Measurements from ENCODE around the gene WASF2. TPM values are rescaled to one million over a fixed set of nuclear protein-coding genes. Genes with fewer than 3 reads are reported as not detected.

The WASF2 gene
- total RNA-seq, 1 experiment from 2014 or later = 20.7 TPM

- Histone ChIP-seq H4K20me1 (ENCODE audit: low read length) (no peaks in the 10 kb centered on the region), H3K27ac (ENCODE audit: low read length) (no peak overlapping the region), H3K9ac (ENCODE audit: low read length) (no peak overlapping the region), H3K4me3 (ENCODE audit: low read length) (no peak overlapping the region), H3K9me2 (replicated peaks; ENCODE audit: low read length) (no peaks in the 10 kb centered on the region), H3K36me3 (ENCODE audit: low read depth, low read length) (peaks cover 12% of the 10 kb centered on the region), H2AFZ (ENCODE audit: low read length) (no peak overlapping the region), H3K79me2 (ENCODE audit: low read length) (peaks cover 10% of the 10 kb centered on the region), H3K9me3 (ENCODE audit: low read length) (no peaks in the 10 kb centered on the region), H3F3A (ENCODE audit: low read length, unreplicated experiment) (no peaks in the 10 kb centered on the region), H3K27me3 (ENCODE audit: low read length) (no peaks in the 10 kb centered on the region), H3K4me2 (ENCODE audit: low read length) (no peak overlapping the region), H3K4me1 (ENCODE audit: insufficient read depth, low read length) (peaks cover 6% of the 10 kb centered on the region)
- ChIA-PET CTCF (no interaction called here), POLR2A (ENCODE audit: unreplicated experiment) (no interaction called here)
- DNase-seq (no peak), ATAC-seq (no peak)
- BruUV-seq (replicated peaks) = no TSS peak
- TF ChIP-seq EZH2phosphoT487 (IDR thresholded peaks at IDR 0.05; ENCODE audit: borderline replicate concordance, low read length) (no peak), EZH2 (IDR thresholded peaks at IDR 0.05; ENCODE audit: low read length, unreplicated experiment) (no peak), CTCF (conservative IDR thresholded peaks at IDR 0.05; ENCODE audit: low read depth, low read length) (no peak)
- intact Hi-C loops (cut with micrococcal nuclease) = no loop called here
Measured at GRCh38 chr1:27360159-27361043, 129.6 kb downstream of the WASF2 start.

GRCh38 chr1:27359822-27360158, 130.2 kb downstream of the WASF2 start:
- H2AFZ ChIP-seq (ENCODE audit: low read length) = no peak overlapping the region
- no peak for ATAC-seq
- CTCF ChIA-PET = no interaction called here
- peaks cover 5% of the 10 kb centered on the region for H3K79me2 ChIP-seq (ENCODE audit: low read length)
- TF ChIP-seq CTCF (conservative IDR thresholded peaks at IDR 0.05; ENCODE audit: low read depth, low read length) = no peak
- TF ChIP-seq EZH2 (IDR thresholded peaks at IDR 0.05; ENCODE audit: low read length, unreplicated experiment) = no peak
- TF ChIP-seq EZH2phosphoT487 (IDR thresholded peaks at IDR 0.05; ENCODE audit: borderline replicate concordance, low read length) = no peak
- H3K9me3 ChIP-seq (ENCODE audit: low read length) = no peaks in the 10 kb centered on the region
- no peaks in the 10 kb centered on the region for H4K20me1 ChIP-seq (ENCODE audit: low read length)
- no peaks in the 10 kb centered on the region for H3F3A ChIP-seq (ENCODE audit: low read length, unreplicated experiment)
- H3K36me3 ChIP-seq (ENCODE audit: low read depth, low read length) = peaks cover 12% of the 10 kb centered on the region
- no TSS peak for BruUV-seq (replicated peaks)
- H3K4me2 ChIP-seq (ENCODE audit: low read length) = no peak overlapping the region
- peaks cover under 1% of the 10 kb centered on the region for H3K4me1 ChIP-seq (ENCODE audit: insufficient read depth, low read length)
- no peaks in the 10 kb centered on the region for H3K27me3 ChIP-seq (ENCODE audit: low read length)
- no peak overlapping the region for H3K4me3 ChIP-seq (ENCODE audit: low read length)
- no peaks in the 10 kb centered on the region for H3K9me2 ChIP-seq (replicated peaks; ENCODE audit: low read length)
- DNase-seq = no peak
- intact Hi-C loops (cut with micrococcal nuclease) = no loop called here
- POLR2A ChIA-PET (ENCODE audit: unreplicated experiment) = no interaction called here
- no peak overlapping the region for H3K9ac ChIP-seq (ENCODE audit: low read length)
- H3K27ac ChIP-seq (ENCODE audit: low read length) = no peak overlapping the region

- no peak for TF ChIP-seq CTCF (conservative IDR thresholded peaks at IDR 0.05; ENCODE audit: low read depth, low read length)
- TF ChIP-seq EZH2phosphoT487 (IDR thresholded peaks at IDR 0.05; ENCODE audit: borderline replicate concordance, low read length) = no peak
- Histone ChIP-seq H3K4me3 (ENCODE audit: low read length) (no peak overlapping the region), H3K4me1 (ENCODE audit: insufficient read depth, low read length) (no peaks in the 10 kb centered on the region), H3K79me2 (ENCODE audit: low read length) (no peaks in the 10 kb centered on the region), H3K9me3 (ENCODE audit: low read length) (no peaks in the 10 kb centered on the region), H2AFZ (ENCODE audit: low read length) (no peak overlapping the region), H3K36me3 (ENCODE audit: low read depth, low read length) (peaks cover 12% of the 10 kb centered on the region), H3K4me2 (ENCODE audit: low read length) (no peak overlapping the region), H3K27ac (ENCODE audit: low read length) (no peak overlapping the region), H3F3A (ENCODE audit: low read length, unreplicated experiment) (no peaks in the 10 kb centered on the region), H3K9ac (ENCODE audit: low read length) (no peak overlapping the region), H4K20me1 (ENCODE audit: low read length) (no peaks in the 10 kb centered on the region), H3K27me3 (ENCODE audit: low read length) (no peaks in the 10 kb centered on the region), H3K9me2 (replicated peaks; ENCODE audit: low read length) (no peaks in the 10 kb centered on the region)
- no TSS peak for BruUV-seq (replicated peaks)
- DNase-seq (no peak), ATAC-seq (no peak)
- intact Hi-C loops (cut with micrococcal nuclease) = no loop called here
- ChIA-PET CTCF (interaction anchor here (1.5 kb wide), 1 partner anchor 8 kb away, joined by 4 read pairs; the partner anchor contains the start of gene MAP3K6), POLR2A (ENCODE audit: unreplicated experiment) (no interaction called here)
Measured at GRCh38 chr1:27358928-27359313, 131.0 kb downstream of the WASF2 start.

All from PC-3 (cell line).